Choroid plexus epithelial cell (primary cell): ENCODE results near the gene SETBP1.
"Not testable (repeated sequence)": the region's sequence is repeated elsewhere in the genome, so short reads cannot be mapped to it uniquely, and the experiment has no call there.

Source experiments
- DNase-seq: peaks from one replicate; pipeline ENCODE4 v3.0.0-alpha.2; 2010; ENCODE audit warnings: low read depth
- H3K4me3 ChIP-seq: 2 replicates; pipeline ENCODE4 v1.5.1; 2011; ENCODE audit warnings: low read depth, mild to moderate bottlenecking, control low read depth, low read length, moderate library complexity
- CTCF ChIP-seq: conservative IDR thresholded peaks from 2 replicates; pipeline ENCODE4 v1.5.1; 2011; ENCODE audit warnings: low read depth, mild to moderate bottlenecking, control low read depth, inconsistent platforms, low read length, moderate library complexity

The SETBP1 gene

GRCh38 chr18:44793685-44794084, 113.0 kb downstream of the SETBP1 start:
- TF ChIP-seq CTCF: no peak
- H3K4me3 ChIP-seq: no peak overlapping the region
- no peak for DNase-seq

GRCh38 chr18:44795241-44795640, 114.6 kb downstream of the SETBP1 start:
- no peak overlapping the region for H3K4me3 ChIP-seq
- DNase-seq: no peak
- TF ChIP-seq CTCF: no peak

GRCh38 chr18:44796429-44797428, 116.0 kb downstream of the SETBP1 start:
- DNase-seq: peak; percentile 7
- H3K4me3 ChIP-seq: no peak overlapping the region
- TF ChIP-seq CTCF: no peak

- TF ChIP-seq CTCF: no peak
- DNase-seq: no peak
- H3K4me3 ChIP-seq: no peak overlapping the region
Observed at GRCh38 chr18:44798433-44799048, 117.9 kb downstream of the SETBP1 start.

- DNase-seq: no peak
- H3K4me3 ChIP-seq: no peak overlapping the region
- no peak for TF ChIP-seq CTCF
Observed at GRCh38 chr18:44799382-44799906, 118.8 kb downstream of the SETBP1 start.

GRCh38 chr18:44799907-44800421, 119.3 kb downstream of the SETBP1 start:
- no peak overlapping the region for H3K4me3 ChIP-seq
- no peak for DNase-seq
- TF ChIP-seq CTCF: no peak

GRCh38 chr18:44800766-44801165, 120.1 kb downstream of the SETBP1 start:
- not testable (repeated sequence) for DNase-seq, H3K4me3 ChIP-seq
